Activated B cell treated with CpG ODN at 0.5 μM for 24 hours (primary cell): ENCODE measurements around the gene NOCT. TPM values are rescaled to one million over a fixed set of nuclear protein-coding genes. Genes with fewer than 3 reads are reported as not detected.

Experiments
- ATAC-seq: fragments of 200-7000 bp; cut with Tn5 transposase; one replicate; pipeline ENCODE4 v1.10.0; 2021; ENCODE audit warnings: low read depth, mild to moderate bottlenecking, moderate library complexity
- CTCF ChIA-PET: fragments of 350-600 bp; sonication (Branson Sonifier 250); formaldehyde crosslinking; loops from one replicate; lab custom pipeline; 2021; ENCODE audit warnings: antibody characterized with exemption; lab: Charles Lee
- POLR2A ChIA-PET: fragments of 350-600 bp; sonication (Branson Sonifier 250); formaldehyde crosslinking; loops from one replicate; lab custom pipeline; 2021; ENCODE audit warnings: antibody characterized with exemption; lab: Charles Lee
- DNase-seq: peaks from one replicate; pipeline ENCODE4 v3.0.0; 2022
- H3K27ac Mint-ChIP-seq: one replicate; pipeline ENCODE4 v1.8.0; 2020; ENCODE audit warnings: mixed read lengths
- H3K27me3 Mint-ChIP-seq: one replicate; pipeline ENCODE4 v1.8.0; 2021; ENCODE audit warnings: mixed read lengths
- H3K36me3 Mint-ChIP-seq: one replicate; pipeline ENCODE4 v1.8.0; 2021; ENCODE audit warnings: low read depth, mixed read lengths
- H3K4me1 Mint-ChIP-seq: one replicate; pipeline ENCODE4 v1.8.0; 2021; ENCODE audit warnings: mixed read lengths
- H3K4me3 Mint-ChIP-seq: one replicate; pipeline ENCODE4 v1.8.0; 2020; ENCODE audit warnings: mild to moderate bottlenecking, mixed read lengths
- H3K9me3 Mint-ChIP-seq: one replicate; pipeline ENCODE4 v1.8.0; 2020; ENCODE audit warnings: mixed read lengths
- CTCF ChIP-seq: fragments of 200-600 bp; IDR thresholded peaks from one replicate; pipeline ENCODE4 v1.8.0; 2022; ENCODE audit warnings: antibody characterized with exemption, mild to moderate bottlenecking
- intact Hi-C: fragments of 100-400 bp; cut with micrococcal nuclease; formaldehyde crosslinking; loops from one replicate; pipeline ENCODE4 v1.15.1; 2024
- total RNA-seq: library from RNA; stranded (reverse); gene quantifications from 2 replicates; pipeline ENCODE4 v1.2.3, GENCODE V29; 2022

Gene NOCT
- total RNA-seq, 1 donor from 2014 or later: 9.1 TPM

- peaks cover 77% of the 10 kb centered on the region for H3K36me3 Mint-ChIP-seq
- H3K4me3 Mint-ChIP-seq: no peak overlapping the region
- CTCF ChIA-PET: interaction anchor here (1.4 kb wide), 1 partner anchor 30 kb away, joined by 5 read pairs; no protein-coding TSS in a partner anchor
- no peaks in the 10 kb centered on the region for H3K27me3 Mint-ChIP-seq
- intact Hi-C loops: no loop called here
- no peak for DNase-seq
- no peaks in the 10 kb centered on the region for H3K9me3 Mint-ChIP-seq
- H3K4me1 Mint-ChIP-seq: peaks cover 4% of the 10 kb centered on the region
- TF ChIP-seq CTCF: no peak
- no peak overlapping the region for H3K27ac Mint-ChIP-seq
- no peak for ATAC-seq
- POLR2A ChIA-PET: no interaction called here
Measured at GRCh38 chr4:139060591-139060990, 45.0 kb downstream of the NOCT start.

GRCh38 chr4:139076016-139076744, 60.6 kb downstream of the NOCT start:
- Mint-ChIP-seq H3K4me1 (peaks cover 54% of the 10 kb centered on the region), H3K27me3 (no peaks in the 10 kb centered on the region), H3K27ac (no peak overlapping the region), H3K9me3 (no peaks in the 10 kb centered on the region), H3K36me3 (peaks cover 24% of the 10 kb centered on the region), H3K4me3 (no peak overlapping the region)
- ATAC-seq (no peak), DNase-seq (no peak)
- CTCF ChIA-PET: interaction anchor here (1.1 kb wide), 2 partner anchors 46 to 219 kb away, joined by 3 to 4 read pairs; no protein-coding TSS in a partner anchor
- intact Hi-C loops: no loop called here
- no peak for TF ChIP-seq CTCF
- POLR2A ChIA-PET: interaction anchor here (0.6 to 1.2 kb wide), 2 partner anchors 8 to 101 kb away, joined by 3 to 8 read pairs; partner anchors contain the start of gene ELF2

GRCh38 chr4:139077567-139078355, 62.2 kb downstream of the NOCT start:
- Mint-ChIP-seq H3K27ac (no peak overlapping the region), H3K36me3 (peaks cover 21% of the 10 kb centered on the region), H3K4me3 (no peak overlapping the region), H3K27me3 (no peaks in the 10 kb centered on the region), H3K9me3 (no peaks in the 10 kb centered on the region), H3K4me1 (peaks cover 70% of the 10 kb centered on the region)
- POLR2A ChIA-PET: interaction anchor here (1.0 kb wide), 1 partner anchor 63 kb away, joined by 3 read pairs; the partner anchor contains the start of gene NOCT
- DNase-seq (no peak), ATAC-seq (no peak)
- intact Hi-C loops: no loop called here
- no peak for TF ChIP-seq CTCF
- CTCF ChIA-PET: interaction anchor here (0.9 to 2.0 kb wide), 3 partner anchors 10 to 47 kb away, joined by 3 to 7 read pairs (median 3); no protein-coding TSS in a partner anchor

GRCh38 chr4:139078926-139079325, 63.3 kb downstream of the NOCT start:
- ATAC-seq: no peak
- Mint-ChIP-seq H3K4me1 (peaks cover 66% of the 10 kb centered on the region), H3K27ac (no peak overlapping the region), H3K4me3 (no peak overlapping the region), H3K27me3 (no peaks in the 10 kb centered on the region), H3K36me3 (peaks cover 28% of the 10 kb centered on the region), H3K9me3 (no peaks in the 10 kb centered on the region)
- DNase-seq: no peak
- POLR2A ChIA-PET: interaction anchor here (1.0 to 1.1 kb wide), 2 partner anchors 34 to 64 kb away, joined by 3 read pairs; partner anchors contain the start of gene NOCT
- TF ChIP-seq CTCF: no peak
- intact Hi-C loops: no loop called here
- CTCF ChIA-PET: interaction anchor here (1.1 to 2.0 kb wide), 2 partner anchors 12 to 48 kb away, joined by 3 to 7 read pairs; no protein-coding TSS in a partner anchor
